HG02763 (cell line): Measurements from ENCODE around the gene UTS2B.

Experiments used
- ATAC-seq: cut with Tn5 transposase; IDR thresholded peaks from one replicate; pipeline ENCODE4 v1.9.1; 2021; ENCODE audit warnings: mild to moderate bottlenecking, moderate library complexity; ENCODE audit not compliant: unreplicated experiment

Gene UTS2B

GRCh38 chr3:191329654-191330529 is at the start of gene UTS2B:
Gene UTS2B (minus strand): TSS chr3:191330526. CDS start chr3:191282189, 48,337 bp downstream.
- ATAC-seq: peak; percentile 24

GRCh38 chr3:191380001-191380400 is 49.7 kb upstream of the UTS2B start:
- no peak for ATAC-seq

DNA sequence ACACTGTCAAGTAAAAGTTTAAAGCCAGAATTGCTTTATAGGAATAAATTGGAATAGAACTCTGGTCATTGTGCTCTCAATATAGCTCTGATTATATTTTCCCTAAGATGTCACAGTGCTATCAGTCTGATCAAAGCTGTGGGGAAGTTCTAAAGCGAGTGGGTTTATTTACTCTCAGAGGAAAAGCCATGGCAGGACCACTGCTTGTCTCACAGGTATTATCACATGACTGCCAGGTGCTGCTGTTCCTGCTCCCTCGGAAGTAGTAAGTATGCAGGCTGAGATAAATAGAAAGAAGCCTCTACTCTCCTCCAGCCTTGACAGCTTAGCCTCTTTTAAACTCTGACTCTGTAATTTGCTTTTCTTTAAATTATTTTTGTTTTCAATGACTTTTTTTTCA is 49.1 kb upstream of the UTS2B start:
- no peak for ATAC-seq

GRCh38 chr3:191378142-191378812 is 48.0 kb upstream of the UTS2B start:
- no peak for ATAC-seq

GRCh38 chr3:191376516-191377141 is 46.3 kb upstream of the UTS2B start:
- ATAC-seq: no peak

DNA sequence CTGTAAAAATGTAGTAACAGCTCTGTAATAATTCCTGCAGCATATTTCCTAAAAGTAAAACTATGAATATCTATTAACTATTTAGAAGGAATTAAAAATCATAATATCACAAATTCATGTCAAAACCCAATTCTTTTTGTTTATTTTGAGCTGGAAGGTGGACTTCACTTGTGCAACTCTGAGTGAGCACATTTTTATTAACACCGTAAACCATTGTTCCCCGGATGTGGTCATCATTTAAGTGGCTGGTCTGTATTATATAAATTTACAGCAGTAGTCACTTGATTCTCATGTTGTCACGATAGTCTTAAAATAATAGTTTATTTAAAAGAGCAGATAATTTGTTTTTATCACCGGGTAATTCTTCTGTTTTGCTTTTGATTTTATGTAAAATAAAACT is 43.0 kb upstream of the UTS2B start:
- ATAC-seq: no peak

DNA sequence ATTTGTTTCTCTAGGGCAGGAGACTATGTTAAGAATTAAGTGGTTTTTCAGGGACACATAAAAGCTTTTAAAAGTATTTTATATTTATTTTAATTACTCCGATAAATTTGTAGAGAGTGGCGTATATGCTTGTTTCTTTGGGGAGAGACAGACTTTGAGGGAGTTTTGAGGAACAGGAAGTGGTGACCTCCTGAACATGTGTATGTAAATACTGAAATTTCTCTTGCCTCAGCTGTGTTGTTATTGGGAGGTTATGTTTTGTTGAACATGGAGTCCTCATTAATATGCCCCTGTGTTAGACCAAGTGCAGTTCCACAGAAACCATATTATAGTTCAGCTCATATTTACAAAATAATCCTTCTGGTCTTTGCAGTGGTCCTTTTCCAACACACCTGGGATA is 41.8 kb upstream of the UTS2B start:
- no peak for ATAC-seq

- ATAC-seq: no peak
These were observed 39.3 kb upstream of the UTS2B start for GRCh38 chr3:191369616-191370010.

- ATAC-seq: no peak
These were observed 38.7 kb upstream of the UTS2B start for GRCh38 chr3:191368755-191369615.

- ATAC-seq: no peak
These were observed 36.3 kb upstream of the UTS2B start for GRCh38 chr3:191366675-191367074.

GRCh38 chr3:191363221-191363620 is 32.9 kb upstream of the UTS2B start:
- no peak for ATAC-seq

DNA sequence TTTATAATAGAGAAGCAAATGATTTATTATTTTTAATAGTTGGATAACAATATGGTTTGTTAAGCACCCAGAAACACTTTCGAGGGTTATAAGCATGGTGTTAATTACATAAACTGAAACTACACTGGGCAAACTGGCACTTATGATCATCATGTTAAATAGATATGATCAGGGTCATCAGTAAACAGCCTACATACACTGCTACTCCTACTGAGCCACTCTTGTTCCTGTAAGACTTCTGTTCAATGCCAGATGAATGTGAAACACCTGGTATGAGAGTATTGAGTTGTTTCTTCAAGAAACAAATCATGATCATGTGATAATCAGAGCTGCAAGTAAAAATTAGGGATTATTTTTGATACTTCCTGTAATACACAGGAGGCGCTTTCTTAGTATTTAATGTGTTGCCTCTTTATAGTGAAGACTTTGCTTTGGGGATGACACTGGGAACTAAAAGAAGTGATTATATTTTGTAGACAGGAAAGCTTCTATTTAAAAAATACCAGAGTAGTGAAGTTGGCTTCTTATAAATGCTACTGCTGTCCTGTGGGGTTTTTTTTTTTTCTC is 32.3 kb upstream of the UTS2B start:
- ATAC-seq: no peak

GRCh38 chr3:191362037-191362436 is 31.7 kb upstream of the UTS2B start:
- ATAC-seq: no peak

GRCh38 chr3:191361456-191361855 is 31.1 kb upstream of the UTS2B start:
- ATAC-seq: no peak

DNA sequence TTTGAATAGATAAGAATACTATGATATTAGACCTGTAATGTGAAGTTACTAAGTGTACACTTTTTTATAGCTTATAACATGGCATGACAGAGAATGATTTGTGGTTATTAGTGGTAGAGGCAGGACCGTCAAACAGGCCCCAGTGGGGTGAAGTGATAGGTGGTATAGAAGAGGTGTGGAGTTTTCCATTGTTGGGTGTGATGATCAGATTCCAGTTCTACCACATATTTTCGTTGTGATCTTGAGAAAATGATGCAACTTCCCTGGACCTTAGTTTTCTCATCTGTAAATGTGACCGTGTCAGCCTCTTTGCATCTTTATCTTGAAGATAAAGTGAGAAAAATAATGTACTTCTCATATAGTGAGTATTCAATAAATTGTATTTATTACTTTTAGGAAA is 30.3 kb upstream of the UTS2B start:
- no peak for ATAC-seq

- no peak for ATAC-seq
These were observed 28.6 kb upstream of the UTS2B start for GRCh38 chr3:191358929-191359328.

- no peak for ATAC-seq
These were observed 27.6 kb upstream of the UTS2B start for GRCh38 chr3:191357909-191358308.

- no peak for ATAC-seq
These were observed 26.5 kb upstream of the UTS2B start for GRCh38 chr3:191356631-191357439.

DNA sequence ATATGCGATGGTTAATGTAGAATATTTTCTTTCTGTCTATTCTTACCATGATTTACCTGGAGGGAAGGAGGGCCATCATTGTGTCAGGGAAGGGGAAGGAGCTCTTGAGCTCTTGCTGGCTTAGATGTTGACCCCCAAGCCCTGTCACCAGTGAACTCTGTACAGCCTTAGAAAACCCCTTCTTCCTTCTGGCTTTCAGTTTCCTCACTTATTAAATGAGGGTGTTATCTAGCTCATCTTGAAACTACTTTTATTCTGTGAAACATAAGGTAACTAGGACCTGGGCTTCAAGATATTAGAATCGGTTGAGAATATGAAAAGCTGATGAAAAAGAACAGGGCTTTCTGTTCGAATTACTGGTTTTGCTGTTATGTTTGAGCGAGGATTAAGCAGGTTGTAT is 25.1 kb upstream of the UTS2B start:
- ATAC-seq: peak; percentile 64
